GM19035 (cell line): ENCODE data around the gene OBSL1.

Experiments used
- ATAC-seq: cut with Tn5 transposase; IDR thresholded peaks from one replicate; pipeline ENCODE4 v1.9.1; 2021; ENCODE audit not compliant: unreplicated experiment

OBSL1 gene

DNA sequence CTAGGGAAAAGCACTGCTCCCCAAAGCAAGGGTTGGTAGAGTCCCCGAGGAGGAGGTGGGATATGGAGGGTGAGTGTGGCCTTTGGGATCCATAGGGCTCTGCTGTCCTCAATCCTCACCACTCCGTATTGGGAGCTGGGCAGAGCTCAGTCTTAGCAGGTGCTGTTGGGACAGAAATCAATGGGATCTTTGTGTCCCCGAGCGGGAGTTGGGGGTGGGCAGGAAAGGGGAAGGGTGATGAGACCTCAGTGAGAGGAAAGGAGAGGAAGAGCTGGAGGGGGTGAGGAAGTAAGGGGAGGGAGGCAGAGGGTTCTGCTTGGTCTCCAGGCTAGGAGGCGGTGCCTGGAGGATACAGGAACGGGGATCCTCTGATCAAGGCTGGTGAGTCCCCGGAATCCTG lies 54.5 kb downstream of the OBSL1 start:
- ATAC-seq = no peak

DNA sequence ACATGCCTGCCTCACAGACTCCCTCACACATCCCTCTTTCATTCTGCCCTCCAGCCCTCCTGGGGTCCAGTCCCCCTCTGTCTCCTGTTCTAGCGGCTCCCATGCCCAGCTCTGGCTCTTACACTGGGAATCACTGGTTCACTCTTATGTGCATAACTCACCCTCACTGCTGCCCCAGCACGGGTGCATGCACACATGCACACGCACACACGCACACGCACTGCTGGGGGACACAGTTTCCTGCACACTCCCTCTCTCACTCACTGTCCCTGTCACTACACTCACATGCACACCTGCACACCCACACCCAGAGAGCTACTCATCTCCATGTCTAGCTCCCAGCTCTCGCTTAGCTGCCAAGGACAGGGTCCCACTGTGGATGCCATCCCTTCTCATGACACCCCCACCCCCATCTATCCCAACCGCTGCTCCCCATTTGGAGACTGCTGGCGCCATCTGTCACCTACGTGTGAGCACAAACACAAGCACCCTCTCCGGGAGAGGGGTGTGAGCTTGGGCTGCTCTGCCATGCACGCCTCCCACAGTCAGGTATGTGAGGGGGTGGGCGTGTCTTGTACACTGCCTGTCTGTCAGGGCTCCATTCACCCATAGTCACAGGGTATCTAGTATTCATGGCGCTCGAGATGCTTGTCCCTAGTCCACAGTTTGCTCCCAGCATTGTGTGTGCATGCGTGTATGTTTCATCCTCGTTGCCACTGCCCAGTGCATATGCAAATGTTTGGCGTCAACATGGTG lies 55.3 kb downstream of the OBSL1 start:
- no peak for ATAC-seq

DNA sequence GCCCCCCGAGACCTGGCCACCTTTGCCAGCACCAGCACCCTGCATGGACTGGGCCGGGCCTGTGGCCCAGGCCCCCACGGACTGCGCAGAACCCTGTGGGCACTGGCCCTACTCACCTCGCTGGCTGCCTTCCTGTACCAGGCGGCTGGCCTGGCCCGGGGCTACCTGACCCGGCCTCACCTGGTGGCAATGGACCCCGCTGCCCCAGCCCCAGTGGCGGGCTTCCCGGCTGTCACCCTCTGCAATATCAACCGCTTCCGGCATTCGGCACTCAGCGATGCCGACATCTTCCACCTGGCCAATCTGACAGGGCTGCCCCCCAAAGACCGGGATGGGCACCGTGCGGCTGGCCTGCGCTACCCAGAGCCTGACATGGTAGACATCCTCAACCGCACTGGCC lies 56.5 kb downstream of the OBSL1 start:
- no peak for ATAC-seq

DNA sequence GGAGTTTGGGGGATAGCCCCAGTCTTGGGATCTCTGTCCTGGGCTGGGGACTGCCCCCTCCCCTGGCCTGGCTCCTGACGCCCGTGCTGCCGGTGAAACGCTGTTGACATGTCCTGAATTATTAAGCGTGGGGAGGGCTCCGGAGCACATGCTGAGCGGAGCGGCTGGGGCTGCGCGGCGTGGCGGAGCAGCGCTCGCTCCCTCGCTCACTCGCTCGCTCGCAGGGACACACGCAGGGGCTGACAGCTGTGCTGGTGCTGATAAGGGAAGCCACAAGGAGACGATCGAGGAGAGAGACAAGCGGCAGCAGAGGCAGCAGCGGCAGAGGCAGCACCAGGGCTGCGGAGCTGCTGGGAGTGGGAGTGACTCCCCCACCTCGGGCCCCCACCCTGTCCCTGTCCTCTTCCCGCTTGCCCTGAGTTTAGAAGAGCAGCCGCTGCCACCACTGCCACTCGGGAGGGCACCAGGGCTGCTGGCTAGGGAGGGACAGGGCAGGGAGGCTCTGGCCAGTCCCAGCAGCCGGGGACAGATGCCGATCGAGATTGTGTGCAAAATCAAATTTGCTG lies 57.1 kb downstream of the OBSL1 start, which contains the start of gene ASIC4:
ASIC4 (plus strand) TSS at position 287 of the 566 bp plus-strand sequence; CDS start at position 530, 243 bp downstream.
- ATAC-seq = no peak

DNA sequence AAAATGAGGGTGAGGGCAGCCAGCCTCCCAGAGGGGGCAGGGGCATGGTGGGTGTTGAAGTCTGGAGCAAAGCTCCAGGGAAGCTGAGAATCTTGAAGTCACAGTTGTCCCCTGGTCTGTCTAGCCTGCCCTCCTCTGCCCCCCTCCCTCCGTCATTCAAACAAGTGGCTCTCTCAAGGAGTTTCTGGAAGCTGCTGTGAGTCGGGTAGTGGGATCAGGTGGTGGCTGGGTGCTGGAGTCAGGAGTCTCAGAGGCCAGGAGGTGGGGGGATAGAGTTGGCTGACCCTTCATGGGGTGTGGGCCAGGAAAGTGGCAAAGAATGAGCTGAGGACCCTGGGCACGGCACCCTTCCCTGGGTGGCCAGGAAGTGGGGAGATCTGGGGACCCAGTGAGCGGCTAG lies 57.6 kb downstream of the OBSL1 start:
- ATAC-seq = no peak

DNA sequence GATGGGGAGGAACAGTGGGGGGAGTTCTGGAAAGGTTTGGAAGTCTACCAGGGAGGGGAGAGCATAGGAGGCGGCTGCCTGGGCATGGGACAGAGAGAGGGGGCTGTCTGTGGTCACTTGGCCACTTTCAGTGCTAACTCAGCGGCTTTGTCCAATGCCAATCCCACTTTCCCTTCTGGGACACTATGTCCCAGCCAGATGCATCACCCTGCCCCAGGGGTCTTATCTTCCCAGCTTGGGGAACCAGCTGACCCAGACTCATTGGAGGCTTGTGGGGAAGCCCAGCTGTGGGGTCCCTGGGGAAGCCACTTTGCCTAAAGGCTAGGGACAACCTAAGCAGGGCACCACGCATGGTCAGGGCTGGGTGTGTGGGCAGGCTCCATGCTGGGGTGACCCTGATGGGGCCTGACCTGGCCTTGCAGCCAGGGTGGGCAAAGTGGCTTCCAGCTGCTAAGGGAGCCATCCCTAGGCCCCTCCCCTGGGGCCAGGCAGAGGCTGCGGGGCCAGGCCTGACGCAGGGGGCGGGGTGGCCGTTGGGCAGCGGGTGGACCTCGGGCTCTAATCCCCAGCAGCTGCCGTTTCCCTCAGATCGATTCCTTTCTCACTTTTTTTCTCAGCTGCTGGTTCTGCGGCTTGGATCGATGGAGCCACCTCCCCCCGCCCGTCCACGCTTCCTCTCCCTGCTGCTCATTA lies 58.7 kb downstream of the OBSL1 start:
- ATAC-seq = no peak

DNA sequence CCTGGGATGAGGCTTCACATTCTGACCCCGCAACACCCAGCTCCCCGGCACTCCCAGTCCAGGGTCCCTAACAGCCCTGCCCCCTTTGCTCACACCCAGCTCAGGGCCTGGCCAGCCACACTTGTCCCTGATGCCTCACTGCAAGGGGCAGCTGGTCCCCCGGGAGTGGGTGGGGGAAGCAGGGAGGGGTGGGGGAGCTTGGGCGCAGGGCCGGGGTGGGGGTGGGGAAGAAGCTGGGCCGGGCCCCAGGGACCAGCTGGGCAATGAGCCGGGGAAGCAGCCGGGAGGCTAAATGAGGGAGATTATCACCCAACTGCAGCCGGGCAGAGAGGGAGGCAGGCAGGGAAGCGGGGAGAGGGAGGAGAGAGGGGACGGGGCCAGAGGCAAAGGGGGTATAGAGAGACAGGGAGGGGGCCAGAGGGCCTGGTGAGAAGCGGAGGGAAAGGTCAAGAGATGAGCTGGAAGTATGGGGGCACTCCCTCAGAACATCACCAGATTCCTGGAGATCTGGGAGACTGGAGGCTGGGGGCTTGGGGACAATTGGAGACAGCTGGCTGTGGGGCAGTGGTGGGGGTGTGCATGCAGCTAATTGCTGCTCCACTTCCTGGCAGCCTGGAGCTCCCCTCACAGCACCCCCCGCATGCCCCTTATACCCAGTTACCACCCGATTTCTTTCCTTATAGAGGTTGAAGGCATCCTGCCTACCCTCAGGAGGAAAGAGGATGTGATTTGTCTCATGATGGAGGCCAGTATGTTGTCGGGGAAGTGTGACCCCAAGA lies 59.6 kb downstream of the OBSL1 start:
- ATAC-seq = no peak

DNA sequence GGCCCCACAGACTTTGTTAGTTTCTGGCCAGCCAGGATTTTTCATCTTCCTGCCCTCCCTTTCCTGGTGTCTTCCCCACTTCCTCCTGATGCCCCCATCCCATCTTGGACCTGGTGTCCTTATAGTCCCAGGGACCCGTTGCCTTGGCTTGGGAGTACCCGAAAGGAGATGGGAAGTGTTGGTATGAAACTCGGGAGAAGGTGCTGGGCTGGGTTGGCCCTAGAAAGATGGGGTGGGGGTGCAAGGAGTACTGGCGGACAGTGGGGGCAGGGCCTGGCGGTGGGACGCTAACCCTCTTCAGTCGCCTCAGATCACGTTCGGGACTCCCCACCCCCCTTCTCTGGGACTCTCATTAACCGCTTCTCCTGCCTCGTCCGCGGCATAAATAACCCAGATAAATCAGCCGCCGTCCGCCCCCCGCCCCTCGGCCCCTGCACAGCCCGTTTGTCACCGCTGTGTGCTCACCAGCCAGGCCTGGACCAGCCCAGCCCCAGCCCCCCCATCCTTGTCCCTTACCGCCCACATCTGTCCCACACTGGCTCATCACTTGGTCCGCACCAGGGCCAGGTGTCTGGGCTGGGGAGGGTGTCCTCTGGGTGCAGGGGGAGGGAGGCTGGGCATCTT lies 60.7 kb downstream of the OBSL1 start:
- no peak for ATAC-seq

DNA sequence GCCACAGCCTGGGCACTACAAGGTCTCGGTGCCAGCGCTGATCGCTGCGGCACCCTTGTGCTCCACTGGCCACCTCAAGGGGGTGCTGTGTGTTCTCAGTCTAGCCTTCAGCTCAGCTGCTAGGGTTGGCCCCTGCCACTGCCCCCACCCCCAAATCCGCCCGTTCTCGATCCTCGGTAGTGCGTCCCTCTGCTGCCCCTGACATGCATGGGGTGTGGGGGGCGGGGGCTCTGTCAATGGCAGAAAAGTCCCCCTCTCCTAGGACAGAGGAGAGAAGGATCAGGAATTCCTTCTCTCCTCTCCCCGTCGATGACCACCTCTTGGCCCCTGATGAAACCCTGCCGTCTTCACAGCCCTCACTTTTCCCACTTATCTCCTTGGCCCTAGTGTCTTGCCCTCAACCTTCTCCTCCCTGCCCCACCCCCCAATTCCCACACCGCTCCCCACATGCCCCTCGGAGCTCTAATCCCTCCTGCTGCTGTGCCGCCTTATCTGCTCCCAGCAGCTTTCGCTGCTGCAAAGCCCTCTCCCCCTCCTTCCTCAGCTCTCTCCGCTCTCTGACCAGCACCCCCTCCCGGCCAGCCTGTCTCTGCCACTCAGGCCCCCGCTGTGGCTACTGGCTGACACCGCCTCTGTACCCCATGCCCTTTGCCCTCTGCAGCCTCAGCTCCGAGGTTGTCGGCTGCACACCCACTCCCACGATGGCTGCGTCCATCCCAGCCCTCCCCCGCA lies 61.4 kb downstream of the OBSL1 start:
- ATAC-seq = peak; percentile 66

DNA sequence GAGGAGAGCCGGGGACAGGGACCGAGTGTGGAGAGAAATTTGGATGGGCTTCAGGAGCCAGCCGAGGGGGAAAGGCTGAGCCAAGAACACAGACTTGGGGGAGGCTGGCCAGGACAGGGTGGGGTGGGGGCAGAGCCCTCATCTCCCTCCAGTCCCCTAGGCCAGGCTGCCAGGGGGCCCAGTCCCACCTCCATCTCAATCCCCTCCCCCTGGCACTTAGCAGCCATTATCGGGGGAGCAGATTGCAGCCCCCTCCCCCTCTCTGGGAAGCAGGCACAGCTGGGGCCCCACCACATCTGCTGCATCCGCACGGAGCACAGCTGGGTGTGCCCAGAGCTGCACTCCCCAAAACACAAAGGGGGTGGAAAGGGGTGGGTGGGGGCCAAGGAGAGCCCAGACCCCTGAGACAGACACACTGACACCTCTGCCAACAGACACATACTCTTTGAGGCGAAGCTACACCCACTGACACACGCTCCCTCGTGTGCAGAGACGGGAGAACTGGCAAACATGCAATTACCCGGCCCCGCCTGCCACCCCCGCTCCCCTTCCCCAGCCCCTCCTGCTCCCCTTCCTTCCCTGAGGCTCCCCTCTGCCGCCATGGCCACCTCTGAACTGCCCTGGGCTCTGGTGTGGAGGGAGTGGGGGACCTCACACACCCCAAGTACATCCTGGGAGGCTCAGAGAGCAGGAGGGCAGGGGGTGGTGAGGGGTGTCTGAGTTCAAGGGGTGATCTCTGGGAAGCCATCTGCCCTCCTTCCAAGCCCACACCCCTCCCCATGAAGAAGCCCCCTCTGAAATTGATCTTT lies 62.2 kb downstream of the OBSL1 start:
- ATAC-seq = peak; percentile 26

DNA sequence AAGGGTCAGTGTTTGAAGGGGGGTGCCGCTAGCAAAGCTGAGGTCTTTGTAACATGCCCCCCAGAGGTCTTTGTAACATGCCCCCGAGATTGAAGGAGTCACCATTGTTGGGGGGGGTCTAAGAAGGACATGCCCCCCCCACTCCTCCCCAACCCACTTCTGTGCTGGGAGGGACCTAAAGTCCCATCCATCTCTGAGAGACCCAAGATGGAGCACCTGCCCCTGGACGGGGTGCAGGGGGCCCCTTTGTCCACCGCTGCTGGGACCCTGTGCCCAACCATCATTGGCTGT lies 63.0 kb downstream of the OBSL1 start:
- no peak for ATAC-seq

DNA sequence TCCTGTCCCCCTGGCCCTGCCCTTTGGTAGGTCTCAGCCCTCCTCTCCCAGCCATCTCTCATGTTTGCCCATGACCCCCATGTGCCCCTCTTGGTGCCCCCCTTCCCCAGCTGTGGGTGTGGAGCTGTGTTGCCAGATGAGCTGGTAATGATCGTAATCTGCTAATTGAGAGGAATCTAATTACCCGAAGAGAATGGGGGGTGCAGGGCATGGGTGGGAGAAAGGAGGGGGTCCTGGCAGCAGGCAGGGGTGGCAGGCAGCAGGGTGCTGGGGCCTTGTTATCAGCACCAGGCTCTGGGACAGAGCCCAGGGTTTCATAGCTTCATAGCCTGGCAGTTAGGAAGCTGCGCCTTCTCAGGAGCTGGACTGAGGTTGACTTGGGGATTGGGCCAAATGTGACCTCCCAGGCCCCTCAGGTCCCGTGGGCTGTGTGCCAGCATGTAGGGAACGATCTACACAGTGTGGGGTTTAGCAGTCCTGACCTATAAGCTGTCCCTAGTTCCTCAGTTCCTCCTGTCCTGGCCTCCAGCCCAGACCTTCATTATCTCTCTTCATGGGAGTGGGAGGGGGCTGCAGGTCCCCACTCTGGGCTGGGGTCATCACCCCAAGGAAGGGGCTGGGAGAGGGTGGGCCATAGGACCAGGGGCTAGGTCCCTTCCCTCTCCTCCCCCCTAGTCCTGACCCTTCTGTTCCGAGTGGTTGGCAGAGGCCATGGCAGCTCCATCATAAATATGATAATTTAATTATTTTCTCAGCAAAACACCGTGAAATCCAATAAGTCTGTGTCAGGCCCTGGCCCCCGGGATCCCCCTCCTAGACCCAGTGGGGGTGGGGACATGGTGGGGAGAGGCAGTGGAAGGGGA lies 63.5 kb downstream of the OBSL1 start:
- ATAC-seq = no peak

DNA sequence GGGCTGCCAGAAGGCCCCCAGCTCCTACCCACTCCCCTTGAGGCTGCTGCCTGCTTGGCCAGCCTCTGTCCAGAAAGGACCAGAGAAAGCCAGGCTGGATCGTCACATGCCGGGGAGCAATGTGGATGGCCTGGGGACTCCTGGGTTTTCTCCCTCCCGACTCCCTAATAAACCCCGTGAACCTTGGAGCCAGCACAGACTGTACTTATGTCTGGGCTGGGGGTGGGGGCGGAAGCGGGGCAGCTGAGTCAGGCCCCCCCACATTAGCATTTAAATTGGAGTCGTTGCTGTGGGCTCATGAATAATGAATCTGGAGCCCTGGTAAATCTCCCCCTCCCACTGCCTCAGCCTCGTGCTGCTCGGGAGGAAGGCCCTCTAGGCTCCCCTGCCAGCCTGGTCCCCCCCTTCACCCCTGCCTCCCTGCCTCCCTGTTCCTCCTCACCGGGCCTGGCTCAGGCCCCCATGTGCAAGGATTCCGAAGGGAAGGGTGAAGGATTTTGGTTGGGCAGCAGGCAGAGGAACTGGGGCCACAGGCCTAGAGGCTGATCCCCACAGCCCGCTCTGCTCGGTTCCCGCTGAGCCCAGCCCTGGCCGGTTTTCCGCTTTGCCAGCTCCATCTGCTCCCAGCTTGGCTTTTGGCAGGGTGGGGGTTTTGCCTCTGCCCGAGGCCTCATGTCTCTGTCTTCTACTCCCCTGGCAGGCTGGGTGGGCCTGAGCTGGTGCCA lies 64.4 kb downstream of the OBSL1 start:
- no peak for ATAC-seq

DNA sequence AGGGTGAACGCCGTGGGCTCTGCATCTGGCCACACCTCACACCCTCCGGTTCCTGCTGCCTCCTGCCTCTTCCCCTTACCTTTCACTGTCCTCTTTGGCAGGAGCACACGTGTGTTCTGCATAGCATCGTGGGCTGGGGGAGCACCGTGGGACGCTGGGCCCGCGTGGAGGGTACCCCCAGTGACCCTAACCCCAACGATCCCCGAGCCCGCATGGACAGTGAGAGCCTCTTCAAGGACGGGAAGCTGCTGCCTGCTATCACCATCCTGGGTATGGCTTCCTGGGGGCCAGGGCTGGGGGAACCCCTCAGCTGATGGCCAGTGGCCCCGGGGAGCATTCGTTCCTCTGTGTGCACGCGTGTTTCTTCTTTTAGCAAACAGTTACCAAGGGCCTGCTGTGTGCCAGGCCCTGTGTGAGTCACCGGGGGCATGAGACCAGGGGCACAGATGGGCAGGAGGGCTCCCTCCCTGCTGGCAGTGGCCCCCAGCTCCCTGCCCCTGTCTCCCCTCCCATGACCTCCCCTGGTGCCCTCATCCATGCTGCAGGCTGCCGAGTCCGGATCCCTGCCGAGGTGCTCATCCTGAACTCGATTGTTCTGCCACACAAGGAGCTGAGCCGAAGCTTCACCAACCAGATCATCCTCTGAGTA lies 65.1 kb downstream of the OBSL1 start:
- no peak for ATAC-seq

DNA sequence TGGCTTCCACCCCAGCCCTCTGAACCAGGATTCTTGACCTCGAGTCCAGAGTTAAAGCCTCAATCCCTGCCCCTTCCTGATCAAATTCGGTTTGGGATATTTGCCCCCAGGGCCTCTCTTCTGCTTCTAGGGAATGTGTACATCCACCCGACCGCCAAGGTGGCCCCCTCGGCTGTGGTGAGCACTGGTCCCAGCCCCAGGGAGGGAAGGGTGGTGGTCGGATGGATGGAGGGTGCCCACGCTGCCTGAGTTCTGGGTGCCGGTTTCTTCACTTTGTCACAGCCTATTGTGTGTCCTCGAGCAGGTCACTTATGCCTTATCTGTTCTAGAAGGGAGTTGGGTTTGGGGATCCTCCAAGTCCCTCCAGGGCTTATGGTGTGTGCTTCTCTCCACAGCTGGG lies 65.8 kb downstream of the OBSL1 start:
- no peak for ATAC-seq

DNA sequence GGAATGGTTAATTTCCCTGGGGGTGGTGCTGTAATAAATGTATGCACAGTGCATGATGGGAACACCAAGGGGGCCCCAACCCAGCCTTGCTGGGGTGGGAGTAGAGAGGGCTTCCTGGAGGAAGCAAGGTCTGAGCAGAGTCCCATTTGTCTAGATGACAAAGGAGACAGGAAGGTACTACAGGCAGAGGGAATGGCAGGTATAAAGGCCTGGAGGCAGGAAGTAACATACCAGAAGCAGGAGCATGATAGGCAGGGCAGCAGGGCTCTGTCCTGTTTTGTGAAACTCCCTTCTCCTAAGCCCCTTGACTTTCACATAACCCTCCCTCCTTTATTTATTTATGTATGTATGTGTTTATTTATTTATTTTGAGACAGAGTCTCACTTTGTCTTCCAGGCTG lies 68.7 kb downstream of the OBSL1 start:
- ATAC-seq = no peak

DNA sequence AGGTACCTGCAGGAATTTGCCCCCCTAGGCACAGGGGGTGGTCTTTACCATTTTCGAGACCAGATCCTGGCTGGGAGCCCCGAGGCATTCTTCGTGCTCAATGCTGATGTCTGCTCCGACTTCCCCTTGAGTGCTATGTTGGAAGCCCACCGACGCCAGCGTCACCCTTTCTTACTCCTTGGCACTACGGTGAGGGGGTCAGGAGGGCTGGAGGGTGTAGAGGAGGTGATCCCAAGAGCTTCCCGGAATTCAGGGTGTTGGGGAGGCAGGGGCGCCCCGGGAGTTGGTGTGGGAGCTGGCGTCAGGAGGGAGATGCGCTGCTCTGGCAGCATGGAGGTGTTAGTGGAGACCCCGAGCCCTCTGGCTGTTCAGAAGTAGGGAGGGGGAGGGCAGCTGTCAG lies 69.5 kb downstream of the OBSL1 start:
- ATAC-seq = no peak
